ENCODE data around the gene HSPA4L.

HSPA4L gene

GRCh38 chr4:127870688-127871087 is 88.6 kb downstream of the HSPA4L start:
- DNase-seq: peak; percentile 34

GRCh38 chr4:127875791-127876190 is 93.7 kb downstream of the HSPA4L start:
- DNase-seq: no peak

- DNase-seq: peak; percentile 98
Observed at GRCh38 chr4:127880763-127881562, 98.8 kb downstream of the HSPA4L start, which contains the start of gene PLK4. Gene PLK4 (plus strand): TSS chr4:127880893. CDS start chr4:127881135, 242 bp downstream.

- no peak for DNase-seq
Observed at GRCh38 chr4:127881563-127881864, 99.4 kb downstream of the HSPA4L start.

GRCh38 chr4:127888559-127888958 is 106.4 kb downstream of the HSPA4L start:
- DNase-seq: no peak

GRCh38 chr4:127889903-127890302 is 107.8 kb downstream of the HSPA4L start:
- no peak for DNase-seq
